H9 (cell line): ENCODE measurements around the gene INSYN2B. TPM values are rescaled to one million over a fixed set of nuclear protein-coding genes. Genes with fewer than 3 reads are reported as not detected.

Source experiments
- DNase-seq: peaks from one replicate; pipeline ENCODE4 v3.0.0-alpha.2; 2017
- H2AFZ ChIP-seq: one replicate; pipeline ENCODE4 v1.6.1; 2013; ENCODE audit warnings: mild to moderate bottlenecking, low read length, control low read depth, moderate library complexity
- H2AK5ac ChIP-seq: 2 replicates; pipeline ENCODE4 v1.6.1; 2013; ENCODE audit warnings: low read length, control low read depth, mixed read lengths; ENCODE audit not compliant: insufficient read length
- H2BK120ac ChIP-seq: one replicate; pipeline ENCODE4 v1.6.1; 2013; ENCODE audit warnings: low read depth, mild to moderate bottlenecking, low read length, control low read depth, inconsistent platforms; ENCODE audit not compliant: poor library complexity, severe bottlenecking
- H2BK12ac ChIP-seq: 2 replicates; pipeline ENCODE4 v1.6.1; 2013; ENCODE audit warnings: low read length, control low read depth, mixed read lengths, low read depth; ENCODE audit not compliant: insufficient read length
- H2BK15ac ChIP-seq: 2 replicates; pipeline ENCODE4 v1.6.1; 2013; ENCODE audit warnings: low read depth, low read length, control low read depth
- H2BK20ac ChIP-seq: one replicate; pipeline ENCODE4 v1.6.1; 2013; ENCODE audit warnings: low read depth, mild to moderate bottlenecking, low read length, control low read depth, inconsistent platforms; ENCODE audit not compliant: poor library complexity, severe bottlenecking
- H2BK5ac ChIP-seq: 2 replicates; pipeline ENCODE4 v1.6.1; 2013; ENCODE audit warnings: low read length, control low read depth, mixed read lengths; ENCODE audit not compliant: insufficient read length
- H3K14ac ChIP-seq: 2 replicates; pipeline ENCODE4 v1.6.1; 2013; ENCODE audit warnings: low read length, control low read depth; ENCODE audit not compliant: insufficient read depth
- H3K18ac ChIP-seq: 2 replicates; pipeline ENCODE4 v1.6.1; 2013; ENCODE audit warnings: low read depth, mild to moderate bottlenecking, mixed read lengths, low read length, control low read depth; ENCODE audit not compliant: insufficient read length
- H3K23ac ChIP-seq: 2 replicates; pipeline ENCODE4 v1.6.1; 2013; ENCODE audit warnings: low read length, control low read depth, mixed read lengths, low read depth; ENCODE audit not compliant: insufficient read length
- H3K23me2 ChIP-seq: 2 replicates; pipeline ENCODE4 v1.6.1; 2013; ENCODE audit warnings: low read depth, mild to moderate bottlenecking, mixed read lengths, low read length, control low read depth; ENCODE audit not compliant: insufficient read length, poor library complexity, severe bottlenecking
- H3K27ac ChIP-seq: 2 replicates; pipeline ENCODE4 v1.5.1; 2013; ENCODE audit warnings: low read length, control low read depth, mixed read lengths, low read depth; ENCODE audit not compliant: insufficient read length
- H3K27me3 ChIP-seq: 2 replicates; pipeline ENCODE4 v1.6.1; 2013; ENCODE audit warnings: low read length, control low read depth, inconsistent platforms; ENCODE audit not compliant: insufficient read depth
- H3K4ac ChIP-seq: 2 replicates; pipeline ENCODE4 v1.6.1; 2013; ENCODE audit warnings: low read depth, mild to moderate bottlenecking, control low read depth, inconsistent platforms, low read length, moderate library complexity
- H3K4me1 ChIP-seq: 2 replicates; pipeline ENCODE4 v1.6.1; 2013; ENCODE audit warnings: low read length, control low read depth, inconsistent platforms; ENCODE audit not compliant: insufficient read depth
- H3K4me2 ChIP-seq: 2 replicates; pipeline ENCODE4 v1.6.1; 2013; ENCODE audit warnings: low read length, control low read depth, mixed read lengths; ENCODE audit not compliant: insufficient read length, insufficient read depth
- H3K56ac ChIP-seq: 2 replicates; pipeline ENCODE4 v1.6.1; 2013; ENCODE audit warnings: low read depth, mild to moderate bottlenecking, mixed read lengths, low read length, control low read depth; ENCODE audit not compliant: insufficient read length
- H3K79me1 ChIP-seq: 2 replicates; pipeline ENCODE4 v1.6.1; 2013; ENCODE audit warnings: low read depth, mild to moderate bottlenecking, moderate library complexity, low read length, control low read depth, inconsistent platforms; ENCODE audit not compliant: insufficient read depth, poor library complexity, severe bottlenecking
- H3K79me2 ChIP-seq: 2 replicates; pipeline ENCODE4 v1.6.1; 2013; ENCODE audit warnings: low read length, control low read depth, inconsistent platforms; ENCODE audit not compliant: insufficient read depth
- H3K9ac ChIP-seq: 2 replicates; pipeline ENCODE4 v1.6.1; 2013; ENCODE audit warnings: low read length, control low read depth, mixed read lengths; ENCODE audit not compliant: insufficient read length; ENCODE audit errors: extremely low read depth
- H3K9me3 ChIP-seq: one replicate; pipeline ENCODE4 v1.6.1; 2013; ENCODE audit warnings: low read depth, low read length, inconsistent platforms; ENCODE audit not compliant: control insufficient read depth
- H3T11ph ChIP-seq: one replicate; pipeline ENCODE4 v1.6.1; 2013; ENCODE audit warnings: mild to moderate bottlenecking, low read length, control low read depth, inconsistent platforms
- H4K20me1 ChIP-seq: one replicate; pipeline ENCODE4 v1.6.1; 2013; ENCODE audit not compliant: control insufficient read depth, insufficient read length, insufficient read depth
- H4K5ac ChIP-seq: 2 replicates; pipeline ENCODE4 v1.6.1; 2013; ENCODE audit warnings: low read depth, mild to moderate bottlenecking, mixed read lengths, low read length, control low read depth; ENCODE audit not compliant: insufficient read length
- H4K8ac ChIP-seq: replicated peaks from 2 replicates; pipeline ENCODE4 v1.6.1; 2013; ENCODE audit warnings: low read length, control low read depth, mixed read lengths, low read depth; ENCODE audit not compliant: insufficient read length
- H4K91ac ChIP-seq: 2 replicates; pipeline ENCODE4 v1.6.1; 2013; ENCODE audit warnings: low read depth, mild to moderate bottlenecking, moderate library complexity, mixed read lengths, low read length, control low read depth; ENCODE audit not compliant: insufficient read length
- H3K27ac Mint-ChIP-seq, 3 experiments: 2 replicates in 2 of 3; 3 replicates in 1 of 3; pipeline ENCODE4 v1.8.0; 2020 to 2021; ENCODE audit warnings: mixed read lengths in 3 of 3, mild to moderate bottlenecking in 1 of 3, moderate library complexity in 1 of 3
- H3K27me3 Mint-ChIP-seq: 2 replicates; pipeline ENCODE4 v1.8.0; 2021; ENCODE audit warnings: low read depth, mild to moderate bottlenecking, moderate library complexity, mixed read lengths
- H3K36me3 Mint-ChIP-seq, 3 experiments: 2 replicates in 2 of 3; 3 replicates in 1 of 3; pipeline ENCODE4 v1.8.0; 2020 to 2021; ENCODE audit warnings: low read depth in 3 of 3, mixed read lengths in 3 of 3; ENCODE audit not compliant: insufficient read depth in 1 of 3
- H3K4me1 Mint-ChIP-seq, 2 experiments: 2 replicates each; pipeline ENCODE4 v1.8.0; 2020; ENCODE audit warnings: mixed read lengths in 2 of 2
- H3K4me3 Mint-ChIP-seq, 2 experiments: 2 replicates in 1 of 2; 3 replicates in 1 of 2; pipeline ENCODE4 v1.8.0; 2020 to 2021; ENCODE audit warnings: mild to moderate bottlenecking in 2 of 2, mixed read lengths in 2 of 2, moderate library complexity in 1 of 2
- H3K9me3 Mint-ChIP-seq, 2 experiments: 2 replicates in 1 of 2; 3 replicates in 1 of 2; pipeline ENCODE4 v1.8.0; 2020; ENCODE audit warnings: mild to moderate bottlenecking in 2 of 2, mixed read lengths in 2 of 2, moderate library complexity in 1 of 2
- WGBS: extraction: QIAGEN DNeasy Blood & Tissue Kit; methylation state at CpG from one replicate; pipeline ENCODE4 v1.1.7; 2013; ENCODE audit warnings: missing lambda C conversion rate, low lambda C conversion rate, mixed read lengths; ENCODE audit not compliant: insufficient read length; ENCODE audit errors: extremely low coverage; 5-methylcytosine and 5-hydroxymethylcytosine counted together
- total RNA-seq: library from RNA; stranded (reverse); gene quantifications from 2 replicates; pipeline ENCODE4 v1.2.1, GENCODE V29; 2021
- TF ChIP-seq, protein P1 (sequence below): fragments of 200-600 bp; sonication (generic); conservative IDR thresholded peaks from 3 replicates; pipeline ENCODE4 v1.8.0; 2021; ENCODE audit warnings: antibody characterized with exemption, mild to moderate bottlenecking

The INSYN2B gene
- total RNA-seq, 1 experiment from 2014 or later, result not detected

DNA sequence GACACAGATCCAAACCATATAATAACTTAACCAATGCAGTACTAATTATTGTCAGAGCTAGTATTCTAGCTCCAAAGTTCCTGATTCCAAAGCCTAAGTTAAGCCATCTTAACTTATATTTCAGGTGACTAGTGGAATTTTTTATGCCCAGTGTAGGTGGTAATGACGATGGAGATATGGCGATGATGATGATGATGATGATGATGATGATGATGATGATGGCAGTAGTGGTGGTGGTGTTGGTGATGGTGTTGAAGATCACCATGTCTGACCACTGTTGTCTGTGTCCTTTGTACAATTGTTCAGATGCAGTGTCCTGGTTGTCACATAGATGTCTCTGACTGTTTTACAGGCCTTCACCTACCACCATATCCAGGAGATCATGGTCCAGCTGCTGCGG, 139.9 kb downstream of the INSYN2B start:
- Histone ChIP-seq H3T11ph (no peak overlapping the region), H2BK15ac (no peak overlapping the region), H3K18ac (no peak overlapping the region), H3K79me1 (no peaks in the 10 kb centered on the region), H3K79me2 (no peaks in the 10 kb centered on the region), H4K8ac (no peak overlapping the region), H3K4ac (no peak overlapping the region), H3K9me3 (no peaks in the 10 kb centered on the region), H2BK5ac (no peak overlapping the region), H3K23me2 (no peaks in the 10 kb centered on the region), H3K4me1 (no peaks in the 10 kb centered on the region), H4K5ac (no peak overlapping the region), H2AFZ (no peak overlapping the region), H4K20me1 (no peaks in the 10 kb centered on the region), H3K27me3 (no peaks in the 10 kb centered on the region), H2AK5ac (no peak overlapping the region), H3K9ac (no peak overlapping the region), H3K23ac (no peak overlapping the region), H2BK20ac (no peak overlapping the region), H2BK120ac (no peak overlapping the region), H3K4me2 (no peak overlapping the region), H4K91ac (no peak overlapping the region), H3K27ac (no peak overlapping the region), H2BK12ac (no peak overlapping the region), H3K14ac (no peak overlapping the region), H3K56ac (no peak overlapping the region)
- no peak for DNase-seq
- TF ChIP-seq, protein P1, sequence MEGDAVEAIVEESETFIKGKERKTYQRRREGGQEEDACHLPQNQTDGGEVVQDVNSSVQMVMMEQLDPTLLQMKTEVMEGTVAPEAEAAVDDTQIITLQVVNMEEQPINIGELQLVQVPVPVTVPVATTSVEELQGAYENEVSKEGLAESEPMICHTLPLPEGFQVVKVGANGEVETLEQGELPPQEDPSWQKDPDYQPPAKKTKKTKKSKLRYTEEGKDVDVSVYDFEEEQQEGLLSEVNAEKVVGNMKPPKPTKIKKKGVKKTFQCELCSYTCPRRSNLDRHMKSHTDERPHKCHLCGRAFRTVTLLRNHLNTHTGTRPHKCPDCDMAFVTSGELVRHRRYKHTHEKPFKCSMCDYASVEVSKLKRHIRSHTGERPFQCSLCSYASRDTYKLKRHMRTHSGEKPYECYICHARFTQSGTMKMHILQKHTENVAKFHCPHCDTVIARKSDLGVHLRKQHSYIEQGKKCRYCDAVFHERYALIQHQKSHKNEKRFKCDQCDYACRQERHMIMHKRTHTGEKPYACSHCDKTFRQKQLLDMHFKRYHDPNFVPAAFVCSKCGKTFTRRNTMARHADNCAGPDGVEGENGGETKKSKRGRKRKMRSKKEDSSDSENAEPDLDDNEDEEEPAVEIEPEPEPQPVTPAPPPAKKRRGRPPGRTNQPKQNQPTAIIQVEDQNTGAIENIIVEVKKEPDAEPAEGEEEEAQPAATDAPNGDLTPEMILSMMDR, result no peak
- no peaks in the 10 kb centered on the region; a peak in 1 of 7 replicates for H3K36me3 Mint-ChIP-seq
- no peaks in the 10 kb centered on the region; a peak in 1 of 5 replicates for H3K9me3 Mint-ChIP-seq
- no CpG with 5 or more reads among the region's 3 CpGs for WGBS
- H3K4me1 Mint-ChIP-seq, result peaks cover 0 to 5% of the 10 kb centered on the region in 2 experiments; a peak in 1 of 4 replicates
- no peak overlapping the region for H3K27ac Mint-ChIP-seq
- no peak overlapping the region for H3K4me3 Mint-ChIP-seq
- H3K27me3 Mint-ChIP-seq, result no peaks in the 10 kb centered on the region; the same call in 1 of the 2 replicates
